OCI-LY1 (cell line): ENCODE results near the gene NSD1.

Experiments
- CTCF ChIP-seq: fragments of 200-600 bp; sonication (generic), shearing (Covaris generic); IDR thresholded peaks from 2 replicates; pipeline ENCODE4 v1.5.1; 2017; ENCODE audit warnings: mild to moderate bottlenecking, antibody characterized with exemption, low read length, moderate library complexity, mixed read lengths
- EZH2 ChIP-seq: fragments of 200-600 bp; sonication (generic), shearing (Covaris generic); IDR thresholded peaks from 2 replicates; pipeline ENCODE4 v1.8.0; 2017; ENCODE audit warnings: borderline replicate concordance, mixed run types, mild to moderate bottlenecking, antibody characterized with exemption, low read length, moderate library complexity, mixed read lengths

GRCh38 chr5:177349762-177350161, 216.2 kb downstream of the NSD1 start:
- no peak for TF ChIP-seq CTCF
- no peak for TF ChIP-seq EZH2
